Endothelial cell of umbilical vein (primary cell): ENCODE measurements around the gene NSUN6. TPM values are rescaled to one million over a fixed set of nuclear protein-coding genes. Genes with fewer than 3 reads are reported as not detected.

Source experiments
- BruUV-seq: library from RNA; stranded (reverse); fragments of 400-500 nt; replicated peaks from 2 replicates; lab custom pipeline; 2021; lab: Mats Ljungman, UMichigan
- CTCF ChIA-PET: fragments of 300-600, 350-600 bp; sonication (Branson Sonifier 250); formaldehyde crosslinking; loops from one replicate; lab custom pipeline; 2021; ENCODE audit warnings: antibody characterized with exemption, inconsistent platforms; lab: Charles Lee
- POLR2A ChIA-PET: fragments of 300-600, 350-600 bp; sonication (Branson Sonifier 250); formaldehyde crosslinking; loops from one replicate; lab custom pipeline; 2021; ENCODE audit warnings: antibody characterized with exemption, inconsistent platforms; lab: Charles Lee
- DNase-seq: peaks from one replicate; pipeline ENCODE4 v3.0.0-alpha.2; 2011; ENCODE audit warnings: low read depth, low spot score
- FAIRE-seq: peaks from 2 replicates; lab custom pipeline; 2011; peaks lifted over from hg19 to GRCh38; lab: Jason Lieb, UNC
- H2AFZ ChIP-seq: 2 replicates; pipeline ENCODE4 v1.6.0; 2012; ENCODE audit warnings: low read depth, low read length, control low read depth, inconsistent platforms
- H3K27ac ChIP-seq: 2 replicates; pipeline ENCODE4 v1.5.1; 2011; ENCODE audit warnings: low read depth, mild to moderate bottlenecking, control low read depth, low read length, moderate library complexity; ENCODE audit not compliant: insufficient read depth
- H3K27me3 ChIP-seq, 2 experiments: 2 replicates each; pipeline versions ENCODE4 v1.6.0 to v1.6.1; 2011; ENCODE audit warnings: low read length in 2 of 2, mixed read lengths in 1 of 2; ENCODE audit not compliant: control insufficient read depth in 2 of 2, insufficient read depth in 2 of 2
- H3K36me3 ChIP-seq, 2 experiments: 2 replicates in 1 of 2; 3 replicates in 1 of 2; pipeline ENCODE4 v1.5.1; 2011; ENCODE audit warnings: low read length in 2 of 2, mild to moderate bottlenecking in 1 of 2, moderate library complexity in 1 of 2; ENCODE audit not compliant: control insufficient read depth in 2 of 2, insufficient read depth in 2 of 2; ENCODE audit errors: extremely low read depth in 1 of 2
- H3K4me1 ChIP-seq: 3 replicates; pipeline ENCODE4 v1.5.1; 2011; ENCODE audit warnings: mild to moderate bottlenecking, low read length; ENCODE audit not compliant: control insufficient read depth, insufficient read depth; ENCODE audit errors: extremely low read depth
- H3K4me2 ChIP-seq: 2 replicates; pipeline ENCODE4 v1.6.1; 2011; ENCODE audit warnings: low read length, control low read depth, mixed read lengths; ENCODE audit not compliant: insufficient read depth
- H3K4me3 ChIP-seq, 3 experiments: fragments of 200-600 bp in 1 of 3; sonication (generic), shearing (Covaris generic) in 1 of 3; replicated peaks in 1 of 3; 2 replicates each; pipeline ENCODE4 v1.5.1; 2011 to 2016; ENCODE audit warnings: control low read depth in 3 of 3, low read length in 3 of 3, mild to moderate bottlenecking in 2 of 3, inconsistent platforms in 1 of 3, low read depth in 1 of 3, moderate library complexity in 1 of 3; ENCODE audit not compliant: insufficient read depth in 1 of 3
- H3K79me2 ChIP-seq: 2 replicates; pipeline ENCODE4 v1.6.0; 2012; ENCODE audit warnings: low read length, inconsistent platforms; ENCODE audit not compliant: control insufficient read depth, insufficient read depth
- H3K9ac ChIP-seq: replicated peaks from 2 replicates; pipeline ENCODE3; 2011; ENCODE audit warnings: low read length, control low read depth; ENCODE audit not compliant: insufficient read depth; ENCODE audit errors: extremely low read depth
- H3K9me1 ChIP-seq: replicated peaks from 3 replicates; pipeline ENCODE4 v1.6.0; 2011; ENCODE audit warnings: mild to moderate bottlenecking, low read length; ENCODE audit not compliant: control insufficient read depth, insufficient read depth; ENCODE audit errors: extremely low read depth
- H3K9me3 ChIP-seq: replicated peaks from 2 replicates; pipeline ENCODE4 v1.5.1; 2012; ENCODE audit warnings: low read length, inconsistent platforms; ENCODE audit not compliant: control insufficient read depth, insufficient read depth
- H4K20me1 ChIP-seq: replicated peaks from 2 replicates; pipeline ENCODE3; 2011; ENCODE audit warnings: mild to moderate bottlenecking, low read length; ENCODE audit not compliant: control insufficient read depth, insufficient read depth; ENCODE audit errors: extremely low read depth
- EZH2 ChIP-seq: IDR thresholded peaks from 2 replicates; pipeline ENCODE4 v1.6.1; 2012; ENCODE audit warnings: borderline replicate concordance, low read depth, mild to moderate bottlenecking, moderate library complexity, low read length, inconsistent platforms; ENCODE audit not compliant: severe bottlenecking
- FOS ChIP-seq: IDR thresholded peaks from 2 replicates; pipeline ENCODE4 v1.6.1; 2011; ENCODE audit warnings: mild to moderate bottlenecking, low read length, moderate library complexity, borderline replicate concordance; ENCODE audit not compliant: insufficient read depth
- GATA2 ChIP-seq: IDR thresholded peaks from 2 replicates; pipeline ENCODE4 v1.7.0; 2011; ENCODE audit warnings: low read depth, mild to moderate bottlenecking, moderate library complexity, mixed read lengths, low read length; ENCODE audit not compliant: insufficient read length, insufficient read depth
- JUN ChIP-seq: IDR thresholded peaks from 2 replicates; pipeline ENCODE4 v1.6.1; 2011; ENCODE audit warnings: borderline replicate concordance, low read depth; ENCODE audit not compliant: insufficient read length, insufficient read depth
- MYC ChIP-seq: IDR thresholded peaks from one replicate; pipeline ENCODE4 v1.6.1; 2011; ENCODE audit warnings: mild to moderate bottlenecking, low read depth, low read length
- POLR2A ChIP-seq: IDR thresholded peaks from 2 replicates; pipeline ENCODE4 v1.6.1; 2012; ENCODE audit warnings: low read depth, mild to moderate bottlenecking, control low read depth, low read length
- POLR2AphosphoS5 ChIP-seq: IDR thresholded peaks from 2 replicates; pipeline ENCODE4 v1.6.1; 2012; ENCODE audit warnings: low read depth, mild to moderate bottlenecking, control low read depth, low read length, moderate library complexity; ENCODE audit not compliant: insufficient read depth
- dilution Hi-C: fragments of 300-500 bp; cut with MboI; formaldehyde crosslinking; loops from one replicate; pipeline ENCODE4 v1.15.0; 2019; ENCODE audit warnings: low sequenced_read_pairs; ENCODE audit not compliant: extremely low pct_ligation_motif_present
- intact Hi-C: fragments of 100-400 bp; cut with micrococcal nuclease; formaldehyde crosslinking; loops from one replicate; pipeline ENCODE4 v1.10.0; 2022
- polyA plus RNA-seq, 4 experiments: library from polyadenylated mRNA; depleted of rRNA in 3 of 4; stranded (reverse) in 3 of 4; unstranded in 1 of 4; fragments of >200 nt; gene quantifications; 2 replicates each; pipeline versions ENCODE4 v1.2.1 to v1.2.3, GENCODE V29; 2011 to 2012; ENCODE audit warnings: missing spikeins in 1 of 4
- total RNA-seq: library from RNA; stranded (reverse); gene quantifications from 2 replicates; pipeline ENCODE4 v1.2.3, GENCODE V29; 2021
- TF ChIP-seq, protein P1 (sequence below), 2 donors: IDR thresholded peaks; 1 replicate in 1 of 2; 2 replicates in 1 of 2; pipeline ENCODE4 v1.5.1; 2011; ENCODE audit warnings: low read length in 2 of 2, mild to moderate bottlenecking in 2 of 2, moderate library complexity in 2 of 2, control low read depth in 1 of 2, inconsistent platforms in 1 of 2, low read depth in 1 of 2; ENCODE audit not compliant: insufficient read depth in 1 of 2; ENCODE audit errors: extremely low read depth in 1 of 2
- TF ChIP-seq, protein P2 (sequence below): IDR thresholded peaks from 2 replicates; pipeline ENCODE4 v1.6.1; 2011; ENCODE audit not compliant: insufficient read depth, insufficient read length

Gene NSUN6
- total and polyA plus RNA-seq, 2 donors (not counting 3 experiments of a cell fraction or from before 2014, with no cell fraction given), result 3.3 to 5.2 TPM

DNA sequence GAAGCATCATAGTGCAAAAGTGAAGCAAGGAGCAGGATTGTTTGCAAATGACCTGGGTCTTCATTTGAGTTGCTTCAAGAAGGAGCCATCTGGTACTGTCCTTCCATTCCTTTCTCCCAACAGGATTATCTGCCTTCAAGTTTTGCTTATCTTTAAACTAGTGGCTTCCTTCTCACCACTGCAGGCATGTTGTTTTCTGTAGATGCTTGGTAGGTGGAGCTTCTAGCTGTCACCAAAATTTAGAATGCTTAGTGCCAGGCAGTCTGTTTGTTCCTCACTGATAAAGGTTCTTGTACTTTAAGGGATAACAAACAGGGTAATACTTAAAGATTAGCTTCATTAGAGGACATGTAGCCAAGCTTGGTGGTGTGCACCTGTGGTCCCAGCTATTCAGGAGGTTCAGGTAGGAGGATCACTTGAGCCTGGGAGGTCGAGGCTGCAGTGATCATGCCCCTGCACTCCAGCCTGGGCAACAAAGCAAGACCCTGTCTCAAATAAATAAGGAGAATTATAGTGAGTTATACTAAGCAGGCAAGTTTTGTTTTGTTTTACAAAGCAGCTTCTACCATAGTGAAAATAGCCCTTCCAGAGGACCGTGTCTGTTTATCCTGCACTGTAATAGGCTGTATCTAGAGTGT lies 13.6 kb upstream of the NSUN6 start:
- POLR2A ChIA-PET, result no interaction called here

More for the DNA sequence above, 13.6 kb upstream of the NSUN6 start:
- Histone ChIP-seq H3K4me3 (no peak overlapping the region), H3K9ac (no peak overlapping the region), H4K20me1 (no peaks in the 10 kb centered on the region), H3K9me3 (no peaks in the 10 kb centered on the region), H3K27me3 (no peaks in the 10 kb centered on the region), H2AFZ (no peak overlapping the region), H3K4me2 (no peak overlapping the region), H3K4me1 (peaks cover 17% of the 10 kb centered on the region), H3K36me3 (no peaks in the 10 kb centered on the region), H3K79me2 (peaks cover 82% of the 10 kb centered on the region), H3K9me1 (peaks cover 2% of the 10 kb centered on the region), H3K27ac (no peak overlapping the region)
- no peak for TF ChIP-seq JUN
- no peak for TF ChIP-seq POLR2AphosphoS5
- no peak for TF ChIP-seq FOS
- no peak for TF ChIP-seq GATA2
- TF ChIP-seq EZH2, result no peak
- TF ChIP-seq, protein P1, sequence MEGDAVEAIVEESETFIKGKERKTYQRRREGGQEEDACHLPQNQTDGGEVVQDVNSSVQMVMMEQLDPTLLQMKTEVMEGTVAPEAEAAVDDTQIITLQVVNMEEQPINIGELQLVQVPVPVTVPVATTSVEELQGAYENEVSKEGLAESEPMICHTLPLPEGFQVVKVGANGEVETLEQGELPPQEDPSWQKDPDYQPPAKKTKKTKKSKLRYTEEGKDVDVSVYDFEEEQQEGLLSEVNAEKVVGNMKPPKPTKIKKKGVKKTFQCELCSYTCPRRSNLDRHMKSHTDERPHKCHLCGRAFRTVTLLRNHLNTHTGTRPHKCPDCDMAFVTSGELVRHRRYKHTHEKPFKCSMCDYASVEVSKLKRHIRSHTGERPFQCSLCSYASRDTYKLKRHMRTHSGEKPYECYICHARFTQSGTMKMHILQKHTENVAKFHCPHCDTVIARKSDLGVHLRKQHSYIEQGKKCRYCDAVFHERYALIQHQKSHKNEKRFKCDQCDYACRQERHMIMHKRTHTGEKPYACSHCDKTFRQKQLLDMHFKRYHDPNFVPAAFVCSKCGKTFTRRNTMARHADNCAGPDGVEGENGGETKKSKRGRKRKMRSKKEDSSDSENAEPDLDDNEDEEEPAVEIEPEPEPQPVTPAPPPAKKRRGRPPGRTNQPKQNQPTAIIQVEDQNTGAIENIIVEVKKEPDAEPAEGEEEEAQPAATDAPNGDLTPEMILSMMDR (IDR thresholded peaks at IDR 0.05; ENCODE audit: extremely low read depth in 1 of 2, insufficient read depth in 1 of 2, low read depth in 1 of 2, low read length in 2 of 2), result no peak
- TF ChIP-seq MYC, result no peak
- TF ChIP-seq POLR2A, result no peak
- TF ChIP-seq, protein P2, sequence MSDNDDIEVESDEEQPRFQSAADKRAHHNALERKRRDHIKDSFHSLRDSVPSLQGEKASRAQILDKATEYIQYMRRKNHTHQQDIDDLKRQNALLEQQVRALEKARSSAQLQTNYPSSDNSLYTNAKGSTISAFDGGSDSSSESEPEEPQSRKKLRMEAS, result no peak
- intact Hi-C loops, result no loop called here
- CTCF ChIA-PET, result no interaction called here
- DNase-seq, result no peak
- dilution Hi-C loops, result no loop called here
- no peak for FAIRE-seq
- BruUV-seq, result no TSS peak
